SK-N-SH treated with all-trans-retinoic acid at 6 μM for 48 hours (cell line): ENCODE measurements around the gene EPB41L5.

Experiments
- ATAC-seq: fragments of 200-7000 bp; cut with Tn5 transposase; 3 replicates; pipeline ENCODE4 v1.9.1; 2020; ENCODE audit warnings: mild to moderate bottlenecking, moderate library complexity
- CSDC2 ChIP-seq: fragments of 250-450 bp; sonication (Bioruptor Pico); IDR thresholded peaks from 2 replicates; pipeline ENCODE4 v1.5.0; 2020; ENCODE audit warnings: mild to moderate bottlenecking, moderate library complexity
- ESRRG ChIP-seq: fragments of 250-450 bp; sonication (Bioruptor Pico); IDR thresholded peaks from 2 replicates; pipeline ENCODE4 v1.6.1; 2021; ENCODE audit warnings: mild to moderate bottlenecking
- GLIS3 ChIP-seq: fragments of 250-450 bp; sonication (Bioruptor Pico); IDR thresholded peaks from 2 replicates; pipeline ENCODE4 v1.5.0; 2020; ENCODE audit warnings: mild to moderate bottlenecking, moderate library complexity
- ISL1 ChIP-seq: fragments of 250-450 bp; sonication (Bioruptor Pico); IDR thresholded peaks from 2 replicates; pipeline ENCODE4 v2.1.2; 2022; ENCODE audit warnings: mild to moderate bottlenecking, moderate library complexity
- OSR1 ChIP-seq: fragments of 250-450 bp; sonication (Bioruptor Pico); IDR thresholded peaks from 2 replicates; pipeline ENCODE4 v1.8.0; 2022; ENCODE audit warnings: moderate library complexity, mild to moderate bottlenecking, inconsistent platforms
- PPARA ChIP-seq: fragments of 250-450 bp; sonication (Bioruptor Pico); IDR thresholded peaks from 2 replicates; pipeline ENCODE4 v1.5.0; 2020; ENCODE audit warnings: mild to moderate bottlenecking, borderline replicate concordance
- RARB ChIP-seq: fragments of 250-450 bp; sonication (Bioruptor Pico); IDR thresholded peaks from 2 replicates; pipeline ENCODE4 v1.8.0; 2021; ENCODE audit warnings: mild to moderate bottlenecking, moderate library complexity
- SNAI2 ChIP-seq: fragments of 250-450 bp; sonication (Bioruptor Pico); IDR thresholded peaks from 2 replicates; pipeline ENCODE4 v1.5.0; 2020; ENCODE audit warnings: mild to moderate bottlenecking, moderate library complexity
- TCF4 ChIP-seq: fragments of 250-450 bp; sonication (Bioruptor Pico); IDR thresholded peaks from 2 replicates; pipeline ENCODE4 v1.8.0; 2021; ENCODE audit warnings: mild to moderate bottlenecking, moderate library complexity, borderline replicate concordance
- ZC3H10 ChIP-seq: fragments of 250-450 bp; sonication (Bioruptor Pico); IDR thresholded peaks from 2 replicates; pipeline ENCODE4 v1.5.1; 2021; ENCODE audit warnings: mild to moderate bottlenecking, moderate library complexity
- ZFP3 ChIP-seq: fragments of 250-450 bp; sonication (Bioruptor Pico); IDR thresholded peaks from 2 replicates; pipeline ENCODE4 v1.5.0; 2020; ENCODE audit warnings: mild to moderate bottlenecking, moderate library complexity
- ZNF565 ChIP-seq: fragments of 450-650 bp; formaldehyde crosslinking; conservative IDR thresholded peaks from 2 replicates; pipeline ENCODE4 v1.5.0; 2020; ENCODE audit warnings: low read depth, mild to moderate bottlenecking, moderate library complexity
- ZNF70 ChIP-seq: fragments of 450-650 bp; formaldehyde crosslinking; IDR thresholded peaks from 2 replicates; pipeline ENCODE4 v1.5.0; 2020; ENCODE audit warnings: mild to moderate bottlenecking, moderate library complexity
- ZNF8 ChIP-seq: fragments of 450-650 bp; formaldehyde crosslinking; IDR thresholded peaks from 2 replicates; pipeline ENCODE4 v1.5.0; 2020; ENCODE audit warnings: mild to moderate bottlenecking, moderate library complexity
- TF ChIP-seq, protein P1 (sequence below): fragments of 250-450 bp; sonication (Bioruptor Pico); IDR thresholded peaks from 2 replicates; pipeline ENCODE4 v1.5.1; 2020; ENCODE audit warnings: low read depth, mild to moderate bottlenecking, moderate library complexity
- TF ChIP-seq, protein P2 (sequence below): fragments of 250-450 bp; sonication (Bioruptor Pico); IDR thresholded peaks from 2 replicates; pipeline ENCODE4 v1.8.0; 2021; ENCODE audit warnings: low read depth, mild to moderate bottlenecking, moderate library complexity, borderline replicate concordance
- TF ChIP-seq, protein P3 (sequence below): fragments of 250-450 bp; sonication (Bioruptor Pico); IDR thresholded peaks from 2 replicates; pipeline ENCODE4 v1.8.0; 2020; ENCODE audit warnings: mild to moderate bottlenecking, moderate library complexity, borderline replicate concordance
- TF ChIP-seq, protein P4 (sequence below): fragments of 250-450 bp; sonication (Bioruptor Pico); IDR thresholded peaks from 2 replicates; pipeline ENCODE4 v1.5.1; 2021; ENCODE audit warnings: mild to moderate bottlenecking, moderate library complexity
- TF ChIP-seq, protein P5 (sequence below): fragments of 250-450 bp; sonication (Bioruptor Pico); IDR thresholded peaks from 2 replicates; pipeline ENCODE4 v1.5.0; 2020; ENCODE audit warnings: mild to moderate bottlenecking, moderate library complexity

EPB41L5 gene

DNA sequence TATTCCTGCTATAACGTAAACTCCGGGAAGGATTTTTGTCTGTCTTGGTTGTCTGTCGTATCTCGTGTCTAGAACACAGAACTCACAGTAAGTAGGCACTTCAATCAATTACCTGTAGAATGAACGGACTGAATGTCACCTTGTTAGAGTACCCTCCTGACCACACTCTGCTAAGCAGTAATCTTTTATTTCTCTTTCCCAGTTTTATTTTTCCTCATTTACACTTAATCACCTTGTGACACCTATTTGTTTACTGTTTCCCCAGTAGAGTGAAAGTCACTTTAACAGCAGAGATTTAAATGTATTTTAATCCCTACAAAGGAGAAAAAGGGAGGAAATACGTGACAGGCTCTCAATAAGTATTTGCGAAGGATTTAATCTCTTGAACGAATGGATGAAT is 514 bp upstream of the EPB41L5 start:
- TF ChIP-seq OSR1 (CRISPR knock-in tag) = no peak
- TF ChIP-seq ZNF70 (CRISPR knock-in tag) = no peak
- TF ChIP-seq, protein P1, sequence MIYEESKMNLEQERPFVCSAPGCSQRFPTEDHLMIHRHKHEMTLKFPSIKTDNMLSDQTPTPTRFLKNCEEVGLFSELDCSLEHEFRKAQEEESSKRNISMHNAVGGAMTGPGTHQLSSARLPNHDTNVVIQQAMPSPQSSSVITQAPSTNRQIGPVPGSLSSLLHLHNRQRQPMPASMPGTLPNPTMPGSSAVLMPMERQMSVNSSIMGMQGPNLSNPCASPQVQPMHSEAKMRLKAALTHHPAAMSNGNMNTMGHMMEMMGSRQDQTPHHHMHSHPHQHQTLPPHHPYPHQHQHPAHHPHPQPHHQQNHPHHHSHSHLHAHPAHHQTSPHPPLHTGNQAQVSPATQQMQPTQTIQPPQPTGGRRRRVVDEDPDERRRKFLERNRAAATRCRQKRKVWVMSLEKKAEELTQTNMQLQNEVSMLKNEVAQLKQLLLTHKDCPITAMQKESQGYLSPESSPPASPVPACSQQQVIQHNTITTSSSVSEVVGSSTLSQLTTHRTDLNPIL (CRISPR knock-in tag) = no peak
- TF ChIP-seq TCF4 (CRISPR knock-in tag) = no peak
- TF ChIP-seq, protein P2, sequence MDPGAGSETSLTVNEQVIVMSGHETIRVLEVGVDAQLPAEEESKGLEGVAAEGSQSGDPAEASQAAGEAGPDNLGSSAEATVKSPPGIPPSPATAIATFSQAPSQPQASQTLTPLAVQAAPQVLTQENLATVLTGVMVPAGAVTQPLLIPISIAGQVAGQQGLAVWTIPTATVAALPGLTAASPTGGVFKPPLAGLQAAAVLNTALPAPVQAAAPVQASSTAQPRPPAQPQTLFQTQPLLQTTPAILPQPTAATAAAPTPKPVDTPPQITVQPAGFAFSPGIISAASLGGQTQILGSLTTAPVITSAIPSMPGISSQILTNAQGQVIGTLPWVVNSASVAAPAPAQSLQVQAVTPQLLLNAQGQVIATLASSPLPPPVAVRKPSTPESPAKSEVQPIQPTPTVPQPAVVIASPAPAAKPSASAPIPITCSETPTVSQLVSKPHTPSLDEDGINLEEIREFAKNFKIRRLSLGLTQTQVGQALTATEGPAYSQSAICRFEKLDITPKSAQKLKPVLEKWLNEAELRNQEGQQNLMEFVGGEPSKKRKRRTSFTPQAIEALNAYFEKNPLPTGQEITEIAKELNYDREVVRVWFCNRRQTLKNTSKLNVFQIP (CRISPR knock-in tag) = no peak
- TF ChIP-seq ZFP3 (CRISPR knock-in tag) = no peak
- no peak for TF ChIP-seq GLIS3 (CRISPR knock-in tag)
- no peak for ATAC-seq

DNA sequence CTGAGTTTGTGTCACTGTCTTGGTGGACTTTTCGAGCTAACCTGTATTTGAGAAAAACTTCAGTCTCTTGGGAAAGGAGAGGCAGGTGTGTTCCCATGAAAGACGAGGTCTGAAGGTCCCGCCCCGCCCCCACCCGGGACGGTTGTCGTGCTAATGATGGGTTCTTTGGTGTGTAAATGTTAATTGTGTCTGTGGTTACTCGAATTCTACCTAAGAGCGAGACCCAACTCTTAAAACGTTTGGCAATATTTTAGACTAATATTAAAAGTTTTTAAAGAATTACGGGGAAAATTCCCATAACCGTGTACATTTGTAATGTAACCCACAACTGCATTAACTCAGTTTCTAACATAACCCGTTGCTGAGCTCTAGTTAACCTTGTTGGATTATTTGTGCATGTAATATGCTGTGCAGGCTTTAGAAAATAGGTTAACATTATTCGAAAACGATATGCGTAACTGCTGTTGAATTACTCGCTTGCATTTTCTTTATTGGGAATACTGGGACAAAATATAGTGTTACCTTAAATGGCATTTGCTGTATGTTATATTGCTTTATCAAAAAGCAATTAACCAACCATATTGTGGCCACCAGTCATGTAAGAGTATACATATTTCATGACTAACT is 833 bp downstream of the EPB41L5 start:
- TF ChIP-seq, protein P1 (CRISPR knock-in tag) = no peak
- no peak for ATAC-seq

DNA sequence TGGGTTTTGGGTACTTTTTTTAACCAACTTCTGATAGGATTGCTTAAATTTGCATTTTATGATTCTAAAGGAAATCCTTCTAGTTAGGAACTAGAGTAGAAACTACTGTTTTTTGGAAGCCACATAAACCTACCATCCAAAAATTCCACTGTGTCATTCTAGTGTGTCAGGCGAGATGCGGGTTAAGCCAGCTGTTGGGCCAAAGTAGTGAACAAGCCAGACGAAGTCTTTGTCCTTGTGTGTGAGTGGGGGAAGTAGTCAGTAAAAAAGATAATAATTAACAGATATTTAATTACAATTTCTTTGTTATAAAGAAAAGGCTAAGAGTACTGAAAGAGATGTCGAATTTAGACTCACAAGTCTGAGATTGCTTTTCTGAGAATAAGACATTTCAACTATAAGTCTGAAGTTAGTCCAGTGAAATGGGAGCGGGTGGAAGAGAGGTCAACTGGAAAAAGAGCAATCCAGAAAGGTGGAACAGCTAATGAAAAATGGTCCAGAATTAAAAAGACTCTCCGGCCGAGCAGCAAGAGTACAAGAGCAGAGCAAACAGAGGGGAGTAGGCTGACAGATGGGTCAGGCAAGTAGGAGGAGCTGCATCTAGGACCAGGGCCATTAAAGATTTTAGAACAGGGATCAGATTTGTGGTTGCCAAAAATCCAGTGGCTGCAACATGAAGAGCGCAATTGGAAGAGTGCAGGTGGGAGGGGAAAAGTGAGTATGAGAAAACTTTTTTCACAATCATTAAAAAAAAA is 1.5 kb downstream of the EPB41L5 start:
- ATAC-seq = no peak
- TF ChIP-seq, protein P3, sequence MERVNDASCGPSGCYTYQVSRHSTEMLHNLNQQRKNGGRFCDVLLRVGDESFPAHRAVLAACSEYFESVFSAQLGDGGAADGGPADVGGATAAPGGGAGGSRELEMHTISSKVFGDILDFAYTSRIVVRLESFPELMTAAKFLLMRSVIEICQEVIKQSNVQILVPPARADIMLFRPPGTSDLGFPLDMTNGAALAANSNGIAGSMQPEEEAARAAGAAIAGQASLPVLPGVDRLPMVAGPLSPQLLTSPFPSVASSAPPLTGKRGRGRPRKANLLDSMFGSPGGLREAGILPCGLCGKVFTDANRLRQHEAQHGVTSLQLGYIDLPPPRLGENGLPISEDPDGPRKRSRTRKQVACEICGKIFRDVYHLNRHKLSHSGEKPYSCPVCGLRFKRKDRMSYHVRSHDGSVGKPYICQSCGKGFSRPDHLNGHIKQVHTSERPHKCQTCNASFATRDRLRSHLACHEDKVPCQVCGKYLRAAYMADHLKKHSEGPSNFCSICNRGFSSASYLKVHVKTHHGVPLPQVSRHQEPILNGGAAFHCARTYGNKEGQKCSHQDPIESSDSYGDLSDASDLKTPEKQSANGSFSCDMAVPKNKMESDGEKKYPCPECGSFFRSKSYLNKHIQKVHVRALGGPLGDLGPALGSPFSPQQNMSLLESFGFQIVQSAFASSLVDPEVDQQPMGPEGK (CRISPR knock-in tag) = no peak
- TF ChIP-seq CSDC2 (no peak), ZC3H10 (no peak), SNAI2 (no peak), ZNF70 (CRISPR knock-in tag) (no peak), PPARA (CRISPR knock-in tag) (no peak), ISL1 (CRISPR knock-in tag) (no peak), TCF4 (CRISPR knock-in tag) (no peak), ESRRG (CRISPR knock-in tag) (no peak)
- TF ChIP-seq, protein P4, sequence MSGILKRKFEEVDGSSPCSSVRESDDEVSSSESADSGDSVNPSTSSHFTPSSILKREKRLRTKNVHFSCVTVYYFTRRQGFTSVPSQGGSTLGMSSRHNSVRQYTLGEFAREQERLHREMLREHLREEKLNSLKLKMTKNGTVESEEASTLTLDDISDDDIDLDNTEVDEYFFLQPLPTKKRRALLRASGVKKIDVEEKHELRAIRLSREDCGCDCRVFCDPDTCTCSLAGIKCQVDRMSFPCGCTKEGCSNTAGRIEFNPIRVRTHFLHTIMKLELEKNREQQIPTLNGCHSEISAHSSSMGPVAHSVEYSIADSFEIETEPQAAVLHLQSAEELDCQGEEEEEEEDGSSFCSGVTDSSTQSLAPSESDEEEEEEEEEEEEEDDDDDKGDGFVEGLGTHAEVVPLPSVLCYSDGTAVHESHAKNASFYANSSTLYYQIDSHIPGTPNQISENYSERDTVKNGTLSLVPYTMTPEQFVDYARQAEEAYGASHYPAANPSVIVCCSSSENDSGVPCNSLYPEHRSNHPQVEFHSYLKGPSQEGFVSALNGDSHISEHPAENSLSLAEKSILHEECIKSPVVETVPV = no peak
- TF ChIP-seq, protein P5, sequence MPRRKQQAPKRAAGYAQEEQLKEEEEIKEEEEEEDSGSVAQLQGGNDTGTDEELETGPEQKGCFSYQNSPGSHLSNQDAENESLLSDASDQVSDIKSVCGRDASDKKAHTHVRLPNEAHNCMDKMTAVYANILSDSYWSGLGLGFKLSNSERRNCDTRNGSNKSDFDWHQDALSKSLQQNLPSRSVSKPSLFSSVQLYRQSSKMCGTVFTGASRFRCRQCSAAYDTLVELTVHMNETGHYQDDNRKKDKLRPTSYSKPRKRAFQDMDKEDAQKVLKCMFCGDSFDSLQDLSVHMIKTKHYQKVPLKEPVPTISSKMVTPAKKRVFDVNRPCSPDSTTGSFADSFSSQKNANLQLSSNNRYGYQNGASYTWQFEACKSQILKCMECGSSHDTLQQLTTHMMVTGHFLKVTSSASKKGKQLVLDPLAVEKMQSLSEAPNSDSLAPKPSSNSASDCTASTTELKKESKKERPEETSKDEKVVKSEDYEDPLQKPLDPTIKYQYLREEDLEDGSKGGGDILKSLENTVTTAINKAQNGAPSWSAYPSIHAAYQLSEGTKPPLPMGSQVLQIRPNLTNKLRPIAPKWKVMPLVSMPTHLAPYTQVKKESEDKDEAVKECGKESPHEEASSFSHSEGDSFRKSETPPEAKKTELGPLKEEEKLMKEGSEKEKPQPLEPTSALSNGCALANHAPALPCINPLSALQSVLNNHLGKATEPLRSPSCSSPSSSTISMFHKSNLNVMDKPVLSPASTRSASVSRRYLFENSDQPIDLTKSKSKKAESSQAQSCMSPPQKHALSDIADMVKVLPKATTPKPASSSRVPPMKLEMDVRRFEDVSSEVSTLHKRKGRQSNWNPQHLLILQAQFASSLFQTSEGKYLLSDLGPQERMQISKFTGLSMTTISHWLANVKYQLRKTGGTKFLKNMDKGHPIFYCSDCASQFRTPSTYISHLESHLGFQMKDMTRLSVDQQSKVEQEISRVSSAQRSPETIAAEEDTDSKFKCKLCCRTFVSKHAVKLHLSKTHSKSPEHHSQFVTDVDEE = no peak

DNA sequence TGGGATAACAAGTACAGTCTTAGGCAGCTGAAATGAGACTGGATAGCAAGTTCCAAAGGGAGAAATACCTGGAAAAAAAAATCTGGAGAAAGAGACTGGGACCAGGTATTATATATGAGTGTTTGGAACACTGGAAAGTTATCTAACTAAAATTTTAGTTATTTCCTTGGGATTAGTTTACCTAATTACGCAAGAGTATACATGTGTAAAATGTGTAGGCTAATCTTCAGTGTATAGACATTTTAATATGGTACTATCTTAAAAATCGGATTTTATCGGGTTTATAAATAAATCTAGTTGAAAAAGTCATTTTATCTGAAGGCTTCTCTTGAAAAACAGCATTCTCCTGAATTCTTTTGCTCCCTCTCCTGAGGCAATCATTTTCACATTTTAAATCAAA is 3.9 kb downstream of the EPB41L5 start:
- no peak for ATAC-seq
- TF ChIP-seq SNAI2 = no peak
- TF ChIP-seq CSDC2 = no peak
- TF ChIP-seq ZNF565 (CRISPR knock-in tag) = no peak
- TF ChIP-seq, protein P2 (CRISPR knock-in tag) = no peak
- no peak for TF ChIP-seq TCF4 (CRISPR knock-in tag)
- TF ChIP-seq ZNF8 (CRISPR knock-in tag) = no peak
- TF ChIP-seq, protein P4 = no peak
- no peak for TF ChIP-seq PPARA (CRISPR knock-in tag)
- no peak for TF ChIP-seq RARB (CRISPR knock-in tag)
